Endothelial cell of umbilical vein (primary cell): Measurements from ENCODE around the gene ARPC5L. TPM values are rescaled to one million over a fixed set of nuclear protein-coding genes. Genes with fewer than 3 reads are reported as not detected.

Experiments used
- BruUV-seq: library from RNA; stranded (reverse); fragments of 400-500 nt; replicated peaks from 2 replicates; lab custom pipeline; 2021; lab: Mats Ljungman, UMichigan
- CTCF ChIA-PET: fragments of 300-600, 350-600 bp; sonication (Branson Sonifier 250); formaldehyde crosslinking; loops from one replicate; lab custom pipeline; 2021; ENCODE audit warnings: antibody characterized with exemption, inconsistent platforms; lab: Charles Lee
- POLR2A ChIA-PET: fragments of 300-600, 350-600 bp; sonication (Branson Sonifier 250); formaldehyde crosslinking; loops from one replicate; lab custom pipeline; 2021; ENCODE audit warnings: antibody characterized with exemption, inconsistent platforms; lab: Charles Lee
- DNase-seq: peaks from one replicate; pipeline ENCODE4 v3.0.0-alpha.2; 2011; ENCODE audit warnings: low read depth, low spot score
- FAIRE-seq: peaks from 2 replicates; lab custom pipeline; 2011; peaks lifted over from hg19 to GRCh38; lab: Jason Lieb, UNC
- H2AFZ ChIP-seq: 2 replicates; pipeline ENCODE4 v1.6.0; 2012; ENCODE audit warnings: low read depth, low read length, control low read depth, inconsistent platforms
- H3K27ac ChIP-seq: 2 replicates; pipeline ENCODE4 v1.5.1; 2011; ENCODE audit warnings: low read depth, mild to moderate bottlenecking, control low read depth, low read length, moderate library complexity; ENCODE audit not compliant: insufficient read depth
- H3K27me3 ChIP-seq, 2 experiments: 2 replicates each; pipeline versions ENCODE4 v1.6.0 to v1.6.1; 2011; ENCODE audit warnings: low read length in 2 of 2, mixed read lengths in 1 of 2; ENCODE audit not compliant: control insufficient read depth in 2 of 2, insufficient read depth in 2 of 2
- H3K36me3 ChIP-seq, 2 experiments: 2 replicates in 1 of 2; 3 replicates in 1 of 2; pipeline ENCODE4 v1.5.1; 2011; ENCODE audit warnings: low read length in 2 of 2, mild to moderate bottlenecking in 1 of 2, moderate library complexity in 1 of 2; ENCODE audit not compliant: control insufficient read depth in 2 of 2, insufficient read depth in 2 of 2; ENCODE audit errors: extremely low read depth in 1 of 2
- H3K4me1 ChIP-seq: 3 replicates; pipeline ENCODE4 v1.5.1; 2011; ENCODE audit warnings: mild to moderate bottlenecking, low read length; ENCODE audit not compliant: control insufficient read depth, insufficient read depth; ENCODE audit errors: extremely low read depth
- H3K4me2 ChIP-seq: 2 replicates; pipeline ENCODE4 v1.6.1; 2011; ENCODE audit warnings: low read length, control low read depth, mixed read lengths; ENCODE audit not compliant: insufficient read depth
- H3K4me3 ChIP-seq, 3 experiments: fragments of 200-600 bp in 1 of 3; sonication (generic), shearing (Covaris generic) in 1 of 3; replicated peaks in 1 of 3; 2 replicates each; pipeline ENCODE4 v1.5.1; 2011 to 2016; ENCODE audit warnings: control low read depth in 3 of 3, low read length in 3 of 3, mild to moderate bottlenecking in 2 of 3, inconsistent platforms in 1 of 3, low read depth in 1 of 3, moderate library complexity in 1 of 3; ENCODE audit not compliant: insufficient read depth in 1 of 3
- H3K79me2 ChIP-seq: 2 replicates; pipeline ENCODE4 v1.6.0; 2012; ENCODE audit warnings: low read length, inconsistent platforms; ENCODE audit not compliant: control insufficient read depth, insufficient read depth
- H3K9ac ChIP-seq: replicated peaks from 2 replicates; pipeline ENCODE3; 2011; ENCODE audit warnings: low read length, control low read depth; ENCODE audit not compliant: insufficient read depth; ENCODE audit errors: extremely low read depth
- H3K9me1 ChIP-seq: replicated peaks from 3 replicates; pipeline ENCODE4 v1.6.0; 2011; ENCODE audit warnings: mild to moderate bottlenecking, low read length; ENCODE audit not compliant: control insufficient read depth, insufficient read depth; ENCODE audit errors: extremely low read depth
- H3K9me3 ChIP-seq: replicated peaks from 2 replicates; pipeline ENCODE4 v1.5.1; 2012; ENCODE audit warnings: low read length, inconsistent platforms; ENCODE audit not compliant: control insufficient read depth, insufficient read depth
- H4K20me1 ChIP-seq: replicated peaks from 2 replicates; pipeline ENCODE3; 2011; ENCODE audit warnings: mild to moderate bottlenecking, low read length; ENCODE audit not compliant: control insufficient read depth, insufficient read depth; ENCODE audit errors: extremely low read depth
- CTCF ChIP-seq, 2 donors: IDR thresholded peaks; 1 replicate in 1 of 2; 2 replicates in 1 of 2; pipeline ENCODE4 v1.5.1; 2011; ENCODE audit warnings: low read length in 2 of 2, mild to moderate bottlenecking in 2 of 2, moderate library complexity in 2 of 2, control low read depth in 1 of 2, inconsistent platforms in 1 of 2, low read depth in 1 of 2; ENCODE audit not compliant: insufficient read depth in 1 of 2; ENCODE audit errors: extremely low read depth in 1 of 2
- EZH2 ChIP-seq: IDR thresholded peaks from 2 replicates; pipeline ENCODE4 v1.6.1; 2012; ENCODE audit warnings: borderline replicate concordance, low read depth, mild to moderate bottlenecking, moderate library complexity, low read length, inconsistent platforms; ENCODE audit not compliant: severe bottlenecking
- FOS ChIP-seq: IDR thresholded peaks from 2 replicates; pipeline ENCODE4 v1.6.1; 2011; ENCODE audit warnings: mild to moderate bottlenecking, low read length, moderate library complexity, borderline replicate concordance; ENCODE audit not compliant: insufficient read depth
- GATA2 ChIP-seq: IDR thresholded peaks from 2 replicates; pipeline ENCODE4 v1.7.0; 2011; ENCODE audit warnings: low read depth, mild to moderate bottlenecking, moderate library complexity, mixed read lengths, low read length; ENCODE audit not compliant: insufficient read length, insufficient read depth
- JUN ChIP-seq: IDR thresholded peaks from 2 replicates; pipeline ENCODE4 v1.6.1; 2011; ENCODE audit warnings: borderline replicate concordance, low read depth; ENCODE audit not compliant: insufficient read length, insufficient read depth
- MAX ChIP-seq: IDR thresholded peaks from 2 replicates; pipeline ENCODE4 v1.6.1; 2011; ENCODE audit not compliant: insufficient read depth, insufficient read length
- MYC ChIP-seq: IDR thresholded peaks from one replicate; pipeline ENCODE4 v1.6.1; 2011; ENCODE audit warnings: mild to moderate bottlenecking, low read depth, low read length
- POLR2A ChIP-seq: IDR thresholded peaks from 2 replicates; pipeline ENCODE4 v1.6.1; 2012; ENCODE audit warnings: low read depth, mild to moderate bottlenecking, control low read depth, low read length
- POLR2AphosphoS5 ChIP-seq: IDR thresholded peaks from 2 replicates; pipeline ENCODE4 v1.6.1; 2012; ENCODE audit warnings: low read depth, mild to moderate bottlenecking, control low read depth, low read length, moderate library complexity; ENCODE audit not compliant: insufficient read depth
- dilution Hi-C: fragments of 300-500 bp; cut with MboI; formaldehyde crosslinking; loops from one replicate; pipeline ENCODE4 v1.15.0; 2019; ENCODE audit warnings: low sequenced_read_pairs; ENCODE audit not compliant: extremely low pct_ligation_motif_present
- intact Hi-C: fragments of 100-400 bp; cut with micrococcal nuclease; formaldehyde crosslinking; loops from one replicate; pipeline ENCODE4 v1.10.0; 2022
- polyA plus RNA-seq, 4 experiments: library from polyadenylated mRNA; depleted of rRNA in 3 of 4; stranded (reverse) in 3 of 4; unstranded in 1 of 4; fragments of >200 nt; gene quantifications; 2 replicates each; pipeline versions ENCODE4 v1.2.1 to v1.2.3, GENCODE V29; 2011 to 2012; ENCODE audit warnings: missing spikeins in 1 of 4
- total RNA-seq: library from RNA; stranded (reverse); gene quantifications from 2 replicates; pipeline ENCODE4 v1.2.3, GENCODE V29; 2021

The ARPC5L gene
- total and polyA plus RNA-seq, 2 donors (not counting 3 experiments of a cell fraction or from before 2014, with no cell fraction given) = 60.7 to 68.1 TPM

GRCh38 chr9:124854822-124855221 lies 7.1 kb upstream of the ARPC5L start:
- DNase-seq = no peak
- peaks cover 9% of the 10 kb centered on the region for H3K4me1 ChIP-seq
- no peak overlapping the region for H3K4me2 ChIP-seq
- no peaks in the 10 kb centered on the region for H3K9me1 ChIP-seq
- FAIRE-seq = no peak
- H3K9ac ChIP-seq = no peak overlapping the region
- BruUV-seq = no TSS peak
- dilution Hi-C loops (no loop called here), intact Hi-C loops (no loop called here)
- peaks cover 14 to 32% of the 10 kb centered on the region in 2 experiments for H3K36me3 ChIP-seq
- no peak overlapping the region for H3K27ac ChIP-seq
- no peaks in the 10 kb centered on the region for H3K9me3 ChIP-seq
- no peak overlapping the region for H2AFZ ChIP-seq
- TF ChIP-seq FOS = no peak
- no peak for TF ChIP-seq GATA2
- no peak for TF ChIP-seq EZH2
- TF ChIP-seq POLR2AphosphoS5 = no peak
- TF ChIP-seq JUN = no peak
- no peak for TF ChIP-seq MAX
- TF ChIP-seq CTCF (IDR thresholded peaks at IDR 0.05; ENCODE audit: extremely low read depth in 1 of 2, insufficient read depth in 1 of 2, low read depth in 1 of 2, low read length in 2 of 2) = no peak
- TF ChIP-seq MYC = no peak
- no peak for TF ChIP-seq POLR2A
- POLR2A ChIA-PET = interaction anchor here (0.6 kb wide), 1 partner anchor 196 kb away, joined by 3 read pairs; no protein-coding TSS in a partner anchor
- peaks cover 3% of the 10 kb centered on the region for H4K20me1 ChIP-seq
- peaks cover 15% of the 10 kb centered on the region for H3K79me2 ChIP-seq
- CTCF ChIA-PET = interaction anchor here (0.9 to 15.1 kb wide), 7 partner anchors 9 to 89 kb away, joined by 3 to 967 read pairs (median 7); partner anchors contain the start of genes NR6A1 and OLFML2A
- no peaks in the 10 kb centered on the region for H3K27me3 ChIP-seq
- no peak overlapping the region for H3K4me3 ChIP-seq
